CD4-positive, alpha-beta T cell treated with Interleukin-4 for 1 hour (primary cell): ENCODE measurements around the gene GSK3A.
"Not testable (repeated sequence)": the region's sequence is repeated elsewhere in the genome, so short reads cannot be mapped to it uniquely, and the experiment has no call there.

Experiments
- DNase-seq, 2 donors: peaks; one replicate each; pipeline ENCODE4 v3.0.0-alpha.2; 2020 to 2022

Gene GSK3A

GRCh38 chr19:42267644-42268141, 25.3 kb upstream of the GSK3A start:
- no peak for DNase-seq

- DNase-seq: not testable (repeated sequence)
Measured at GRCh38 chr19:42266928-42267603, 24.7 kb upstream of the GSK3A start.

- not testable (repeated sequence) for DNase-seq
Measured at GRCh38 chr19:42266105-42266504, 23.7 kb upstream of the GSK3A start.

GRCh38 chr19:42261763-42262162, 19.4 kb upstream of the GSK3A start:
- no peak for DNase-seq

GRCh38 chr19:42257842-42258241, 15.4 kb upstream of the GSK3A start:
- DNase-seq: not testable (repeated sequence)

GRCh38 chr19:42255766-42256745, 13.7 kb upstream of the GSK3A start:
- DNase-seq: no peak

- peak; percentile 94 to 96 for DNase-seq
Measured at GRCh38 chr19:42254850-42255765, 12.7 kb upstream of the GSK3A start, which contains the start of gene ERF. Gene ERF, minus strand, starts transcription at chr19:42255128. Its CDS starts 129 bp downstream, at chr19:42254999.

- DNase-seq: peak; percentile 78 to 81
Measured at GRCh38 chr19:42254089-42254849, 11.9 kb upstream of the GSK3A start.

- DNase-seq: peak; percentile 47 to 61
Measured at GRCh38 chr19:42253245-42254088, 11.1 kb upstream of the GSK3A start.

GRCh38 chr19:42252365-42253244, 10.2 kb upstream of the GSK3A start:
- peak in 1 of 2 donors; percentile 34 for DNase-seq

- DNase-seq: peak in 1 of 2 donors; percentile 34
Measured at GRCh38 chr19:42251572-42252358, 9.4 kb upstream of the GSK3A start.

- DNase-seq: peak in 1 of 2 donors; percentile 25
Measured at GRCh38 chr19:42250666-42251531, 8.5 kb upstream of the GSK3A start.

GRCh38 chr19:42250183-42250665, 7.8 kb upstream of the GSK3A start:
- DNase-seq: peak in 1 of 2 donors; percentile 31

- no peak for DNase-seq
Measured at GRCh38 chr19:42249769-42250168, 7.4 kb upstream of the GSK3A start.

- no peak for DNase-seq
Measured at GRCh38 chr19:42249149-42249750, 6.8 kb upstream of the GSK3A start.

GRCh38 chr19:42248270-42249148, 6.1 kb upstream of the GSK3A start:
- peak in 1 of 2 donors; percentile 34 for DNase-seq
